H7 (cell line): ENCODE measurements around the gene SMC3. TPM values are rescaled to one million over a fixed set of nuclear protein-coding genes. Genes with fewer than 3 reads are reported as not detected.
A peak's percentile ranks its signal among the peaks of the same experiment; 100 is the strongest.

Experiments used
- DNase-seq: peaks from one replicate; pipeline ENCODE4 v3.0.0; 2012
- H3K27me3 ChIP-seq: 2 replicates; pipeline ENCODE4 v1.6.0; 2011; ENCODE audit warnings: mild to moderate bottlenecking, low read length; ENCODE audit not compliant: control insufficient read depth, insufficient read depth
- H3K36me3 ChIP-seq: replicated peaks from 2 replicates; pipeline ENCODE4 v1.5.1; 2011; ENCODE audit warnings: low read length; ENCODE audit not compliant: control insufficient read depth, insufficient read depth
- H3K4me3 ChIP-seq: 2 replicates; pipeline ENCODE4 v1.5.1; 2011; ENCODE audit warnings: low read depth, mild to moderate bottlenecking, control low read depth, low read length, moderate library complexity; ENCODE audit not compliant: insufficient read depth
- total RNA-seq: library from RNA; depleted of rRNA; stranded (reverse); fragments of >200 nt; shearing (Covaris generic); gene quantifications from 2 replicates; pipeline ENCODE4 v1.2.3, GENCODE V29; 2014

The SMC3 gene
- total RNA-seq, 1 experiment from 2014 or later: 33.1 TPM

- Histone ChIP-seq H3K27me3 (no peaks in the 10 kb centered on the region), H3K4me3 (no peak overlapping the region), H3K36me3 (no peaks in the 10 kb centered on the region)
- no peak for DNase-seq
Measured at GRCh38 chr10:110533149-110533548, 34.3 kb upstream of the SMC3 start.

- no peak for DNase-seq
- H3K27me3 ChIP-seq: no peaks in the 10 kb centered on the region
- no peaks in the 10 kb centered on the region for H3K36me3 ChIP-seq
- H3K4me3 ChIP-seq: no peak overlapping the region
Measured at GRCh38 chr10:110534571-110534970, 32.9 kb upstream of the SMC3 start.

DNA sequence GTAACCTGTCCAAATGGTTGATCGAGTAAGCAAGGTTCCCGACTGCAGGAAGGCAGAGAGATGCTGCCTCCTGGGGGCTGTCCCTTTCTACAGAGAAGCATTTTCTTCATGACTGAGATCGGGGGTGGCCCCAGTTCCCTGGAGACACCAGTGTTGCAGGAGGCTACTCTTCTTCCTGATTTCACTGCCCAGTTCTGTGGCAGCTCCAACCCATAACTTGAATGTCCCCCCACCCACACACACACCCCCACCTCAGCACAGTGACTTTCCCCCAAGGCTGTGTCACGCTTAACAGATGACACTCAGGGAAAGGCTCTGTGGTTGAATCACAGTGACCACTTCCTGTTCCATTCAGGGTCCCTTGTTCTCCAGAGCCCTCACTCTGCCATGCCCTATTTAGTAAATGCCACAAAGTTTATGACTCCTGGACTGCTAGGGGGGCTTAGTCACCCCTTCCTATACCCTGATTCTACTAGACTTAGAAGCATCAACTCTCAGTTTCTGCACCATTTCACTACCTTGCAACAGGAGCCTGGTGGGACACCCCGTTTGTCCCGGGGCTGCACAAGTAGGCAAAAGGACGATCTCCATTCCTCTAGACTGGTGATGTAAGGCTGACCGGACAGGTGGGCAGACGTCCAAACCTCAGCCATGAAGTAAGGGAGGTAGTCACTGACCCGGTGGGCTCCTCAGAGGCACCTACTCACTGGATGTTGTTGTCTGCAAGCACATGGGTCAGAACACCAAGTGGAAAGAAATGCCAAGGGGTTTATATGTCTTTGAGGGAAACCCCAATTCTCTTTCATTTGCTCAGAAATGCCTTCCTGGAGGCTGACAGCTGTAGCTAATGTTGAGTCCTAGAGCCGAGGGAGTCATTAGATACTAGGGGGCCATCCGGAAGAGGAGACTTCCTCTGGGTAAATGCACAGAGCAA, 31.3 kb upstream of the SMC3 start:
- no peaks in the 10 kb centered on the region for H3K36me3 ChIP-seq
- H3K4me3 ChIP-seq: no peak overlapping the region
- no peaks in the 10 kb centered on the region for H3K27me3 ChIP-seq
- peak; percentile 52 for DNase-seq

- DNase-seq: no peak
- H3K36me3 ChIP-seq: no peaks in the 10 kb centered on the region
- no peaks in the 10 kb centered on the region for H3K27me3 ChIP-seq
- H3K4me3 ChIP-seq: no peak overlapping the region
Measured at GRCh38 chr10:110539091-110539490, 28.4 kb upstream of the SMC3 start.

DNA sequence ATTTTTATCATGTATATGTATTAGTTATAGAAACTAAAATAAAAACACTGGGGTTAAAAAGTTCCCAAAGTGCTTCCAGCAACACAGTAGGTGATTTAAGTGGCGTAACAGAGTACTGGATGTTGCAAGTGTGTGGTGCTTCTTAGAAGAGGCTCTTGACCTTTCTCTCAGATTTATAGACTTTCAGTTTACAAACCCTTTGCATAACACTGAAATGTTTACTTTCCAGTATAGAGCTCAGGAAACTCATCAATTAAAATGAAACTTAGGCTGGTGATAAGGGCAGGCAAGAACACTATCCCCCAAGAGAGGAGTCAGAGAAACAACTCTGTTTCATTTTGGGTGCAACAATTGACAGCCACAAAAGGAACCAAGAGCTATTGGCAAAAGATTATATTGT, 27.5 kb upstream of the SMC3 start:
- DNase-seq: no peak

GRCh38 chr10:110544958-110545537, 22.4 kb upstream of the SMC3 start:
- Histone ChIP-seq H3K4me3 (no peak overlapping the region), H3K27me3 (no peaks in the 10 kb centered on the region)
- DNase-seq: no peak

More for the DNA sequence above, 27.5 kb upstream of the SMC3 start:
- no peak overlapping the region for H3K4me3 ChIP-seq
- no peaks in the 10 kb centered on the region for H3K36me3 ChIP-seq
- H3K27me3 ChIP-seq: no peaks in the 10 kb centered on the region

GRCh38 chr10:110546077-110546476, 21.4 kb upstream of the SMC3 start:
- DNase-seq: no peak
- H3K36me3 ChIP-seq: no peaks in the 10 kb centered on the region

More at GRCh38 chr10:110544958-110545537, 22.4 kb upstream of the SMC3 start:
- H3K36me3 ChIP-seq: no peaks in the 10 kb centered on the region

GRCh38 chr10:110546499-110547110, 20.9 kb upstream of the SMC3 start:
- no peak for DNase-seq
- no peak overlapping the region for H3K4me3 ChIP-seq
- no peaks in the 10 kb centered on the region for H3K27me3 ChIP-seq
- no peaks in the 10 kb centered on the region for H3K36me3 ChIP-seq

More at GRCh38 chr10:110546077-110546476, 21.4 kb upstream of the SMC3 start:
- Histone ChIP-seq H3K27me3 (no peaks in the 10 kb centered on the region), H3K4me3 (no peak overlapping the region)

DNA sequence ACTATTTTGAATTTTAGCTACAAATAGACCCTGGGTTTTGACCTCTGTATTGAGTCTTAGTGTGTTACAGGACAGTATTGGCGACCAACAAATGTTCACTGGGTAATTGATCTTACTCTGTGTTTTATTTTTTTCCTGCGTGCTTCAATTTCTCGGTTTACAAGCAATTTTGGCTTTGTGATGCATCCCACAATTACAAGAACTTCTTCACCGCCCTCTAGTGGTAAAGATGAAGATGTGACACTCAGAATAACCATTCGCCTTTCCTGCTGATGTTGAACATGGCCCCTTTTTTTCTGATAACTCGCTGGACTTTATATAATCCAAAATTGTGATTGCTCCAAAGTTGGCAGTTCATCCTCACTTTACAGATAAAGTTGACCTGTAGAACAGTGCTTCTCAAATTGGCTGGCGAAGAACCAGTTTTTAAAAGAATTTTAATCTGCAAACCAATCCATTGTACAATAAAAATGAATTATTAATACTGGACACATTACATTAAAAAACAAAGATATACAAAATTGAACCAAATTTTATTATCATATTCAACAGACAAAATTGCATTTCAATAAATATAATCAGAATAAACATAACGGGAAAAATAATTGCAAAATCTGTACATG, 20.2 kb upstream of the SMC3 start:
- no peak overlapping the region for H3K4me3 ChIP-seq
- DNase-seq: peak; percentile 65
- no peaks in the 10 kb centered on the region for H3K36me3 ChIP-seq
- H3K27me3 ChIP-seq: no peaks in the 10 kb centered on the region

DNA sequence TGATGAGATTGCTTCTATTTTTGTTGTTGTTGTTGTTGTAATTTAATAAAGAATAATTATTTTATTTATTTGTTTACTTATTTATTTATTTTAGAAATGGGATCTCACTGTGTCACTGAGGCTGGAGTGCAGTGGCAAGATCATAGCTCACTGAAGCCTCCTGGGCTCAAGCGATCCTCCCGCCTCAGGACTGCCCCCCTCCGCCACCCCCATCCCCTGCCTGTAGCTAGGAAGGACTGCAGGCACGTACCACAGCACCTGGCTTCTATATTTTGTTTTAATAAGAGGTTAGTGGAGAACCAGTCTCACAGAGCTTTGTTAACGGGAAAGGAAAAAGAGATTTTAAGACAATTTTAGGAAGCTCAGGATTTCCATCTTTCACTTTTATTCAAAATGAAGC, 19.5 kb upstream of the SMC3 start:
- no peak for DNase-seq
- no peak overlapping the region for H3K4me3 ChIP-seq
- no peaks in the 10 kb centered on the region for H3K36me3 ChIP-seq
- H3K27me3 ChIP-seq: no peaks in the 10 kb centered on the region

- no peak for DNase-seq
Measured at GRCh38 chr10:110549211-110549610, 18.3 kb upstream of the SMC3 start.

DNA sequence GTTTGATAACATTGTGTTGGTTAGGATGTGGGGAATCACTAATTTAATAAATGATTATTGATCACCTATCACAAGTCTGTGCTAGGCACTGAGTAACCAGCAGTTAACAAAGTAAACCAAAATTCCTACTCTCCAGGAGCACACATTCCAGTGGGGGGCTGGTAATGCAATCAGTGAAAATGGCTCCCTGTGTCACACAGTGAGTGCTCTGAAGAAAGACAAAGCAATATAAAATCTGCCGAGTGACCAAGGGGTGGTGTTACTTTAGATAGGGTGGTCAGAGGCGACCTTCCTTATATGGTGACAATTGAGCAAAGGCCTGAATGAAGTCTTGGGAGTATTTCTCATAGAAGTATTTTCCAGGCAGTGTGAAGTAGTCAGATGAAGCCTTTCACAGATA, 13.6 kb upstream of the SMC3 start:
- DNase-seq: peak; percentile 30
- Histone ChIP-seq H3K4me3 (no peak overlapping the region), H3K36me3 (no peaks in the 10 kb centered on the region), H3K27me3 (no peaks in the 10 kb centered on the region)

More at GRCh38 chr10:110549211-110549610, 18.3 kb upstream of the SMC3 start:
- H3K36me3 ChIP-seq: no peaks in the 10 kb centered on the region
- no peaks in the 10 kb centered on the region for H3K27me3 ChIP-seq
- no peak overlapping the region for H3K4me3 ChIP-seq

GRCh38 chr10:110556296-110556695, 11.2 kb upstream of the SMC3 start:
- Histone ChIP-seq H3K27me3 (no peaks in the 10 kb centered on the region), H3K36me3 (no peaks in the 10 kb centered on the region), H3K4me3 (no peak overlapping the region)
- DNase-seq: no peak

GRCh38 chr10:110556969-110557601, 10.4 kb upstream of the SMC3 start:
- DNase-seq: peak; percentile 47
- no peaks in the 10 kb centered on the region for H3K36me3 ChIP-seq
- no peaks in the 10 kb centered on the region for H3K27me3 ChIP-seq
- H3K4me3 ChIP-seq: no peak overlapping the region
